ENCODE data around the gene F3. TPM values are rescaled to one million over a fixed set of nuclear protein-coding genes. Genes with fewer than 3 reads are reported as not detected.

F3 gene
- total and polyA plus RNA-seq, 2 of the 13 experiments (the other 11 are each of a cell fraction or from before 2014, with no cell fraction given) = 5.8 to 9.0 TPM

DNA sequence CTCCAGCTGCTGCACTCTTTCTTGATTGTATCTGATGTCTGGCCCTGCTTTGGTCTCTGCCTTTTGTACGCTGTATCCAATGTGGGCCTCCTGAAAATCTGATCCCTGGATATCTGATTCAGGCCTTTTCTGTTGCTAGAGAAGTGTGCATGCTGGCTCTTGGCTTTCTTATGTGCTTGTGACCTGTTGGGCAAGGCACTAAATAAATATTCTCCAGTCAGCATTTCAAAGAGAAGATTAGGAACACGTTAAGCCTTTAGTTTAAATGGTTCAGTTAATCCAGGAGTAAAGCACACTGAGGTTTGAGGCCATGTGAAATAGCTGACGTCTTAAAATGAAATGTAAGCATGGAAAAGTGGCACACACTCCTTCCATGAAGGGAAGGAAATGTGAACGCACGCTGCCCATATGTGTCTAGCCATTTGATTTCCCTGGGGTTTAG, 9.3 kb upstream of the F3 start:
- ChIA-PET CTCF (ENCODE audit: low intra/inter-chr PET ratio, low total read pairs) (no interaction called here), POLR2A (no interaction called here)
- Histone ChIP-seq H3K79me2 (ENCODE audit: insufficient read depth, low read length) (no peaks in the 10 kb centered on the region), H2AFZ (ENCODE audit: low read length) (peak overlapping the region; percentile 28), H3K4me1 (ENCODE audit: insufficient read depth, low read length) (peaks cover 69% of the 10 kb centered on the region), H3K4me2 (ENCODE audit: low read depth, low read length) (peak overlapping the region; percentile 87), H3K4me3 (replicated peaks in 1 of 3; ENCODE audit: insufficient read depth in 1 of 3, low read depth in 2 of 3, low read length in 3 of 3) (peak overlapping the region; percentile 6 to 42 (median 33)), H3K9me3 (ENCODE audit: low read length) (no peaks in the 10 kb centered on the region), H4K20me1 (ENCODE audit: insufficient read depth, low read length) (no peaks in the 10 kb centered on the region), H3K27me3 (ENCODE audit: control insufficient read depth in 1 of 2, insufficient read depth in 2 of 2, low read length in 2 of 2) (peaks cover 0 to 6% of the 10 kb centered on the region in 2 experiments; a peak in 1 of 5 replicates), H3K27ac (ENCODE audit: extremely low read length, insufficient read depth, low read length) (no peak overlapping the region), H3K9ac (ENCODE audit: insufficient read depth, low read depth, low read length) (no peak overlapping the region; the same call in 1 of the 2 replicates), H3K36me3 (replicated peaks in 1 of 2; ENCODE audit: control insufficient read depth in 1 of 2, insufficient read depth in 2 of 2, low read length in 2 of 2) (no peaks in the 10 kb centered on the region)
- ATAC-seq (peak; percentile 36), DNase-seq (ENCODE audit: low spot score) (no peak), FAIRE-seq (peak; percentile 60)
- intact Hi-C loops (cut with micrococcal nuclease; ENCODE audit: unreplicated experiment) (loop anchor here (10.0 kb wide), 1 partner anchor 144 kb away; no protein-coding TSS in a partner anchor), in situ Hi-C loops (cut with HindIII; ENCODE audit: extremely low pct_ligation_motif_present, low pct_unique_long_range_greater_than_20kb) (no loop called here)
- WGBS (ENCODE audit: low lambda C conversion rate) = 0% methylated on average over 5 of the region's 5 CpGs
- BruUV-seq (replicated peaks) = no TSS peak
- peak; percentile 68 to 69 for TF ChIP-seq MAFK (conservative IDR thresholded peaks at IDR 0.05 in 1 of 2, IDR thresholded peaks at IDR 0.05 in 1 of 2; ENCODE audit: low read length in 2 of 2)
- no peak for TF ChIP-seq PPARG (CRISPR knock-in tag; conservative IDR thresholded peaks at IDR 0.05)
- TF ChIP-seq, protein P1, sequence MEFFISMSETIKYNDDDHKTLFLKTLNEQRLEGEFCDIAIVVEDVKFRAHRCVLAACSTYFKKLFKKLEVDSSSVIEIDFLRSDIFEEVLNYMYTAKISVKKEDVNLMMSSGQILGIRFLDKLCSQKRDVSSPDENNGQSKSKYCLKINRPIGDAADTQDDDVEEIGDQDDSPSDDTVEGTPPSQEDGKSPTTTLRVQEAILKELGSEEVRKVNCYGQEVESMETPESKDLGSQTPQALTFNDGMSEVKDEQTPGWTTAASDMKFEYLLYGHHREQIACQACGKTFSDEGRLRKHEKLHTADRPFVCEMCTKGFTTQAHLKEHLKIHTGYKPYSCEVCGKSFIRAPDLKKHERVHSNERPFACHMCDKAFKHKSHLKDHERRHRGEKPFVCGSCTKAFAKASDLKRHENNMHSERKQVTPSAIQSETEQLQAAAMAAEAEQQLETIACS (CRISPR knock-in tag; IDR thresholded peaks at IDR 0.05) = no peak
- TF ChIP-seq, protein P2, sequence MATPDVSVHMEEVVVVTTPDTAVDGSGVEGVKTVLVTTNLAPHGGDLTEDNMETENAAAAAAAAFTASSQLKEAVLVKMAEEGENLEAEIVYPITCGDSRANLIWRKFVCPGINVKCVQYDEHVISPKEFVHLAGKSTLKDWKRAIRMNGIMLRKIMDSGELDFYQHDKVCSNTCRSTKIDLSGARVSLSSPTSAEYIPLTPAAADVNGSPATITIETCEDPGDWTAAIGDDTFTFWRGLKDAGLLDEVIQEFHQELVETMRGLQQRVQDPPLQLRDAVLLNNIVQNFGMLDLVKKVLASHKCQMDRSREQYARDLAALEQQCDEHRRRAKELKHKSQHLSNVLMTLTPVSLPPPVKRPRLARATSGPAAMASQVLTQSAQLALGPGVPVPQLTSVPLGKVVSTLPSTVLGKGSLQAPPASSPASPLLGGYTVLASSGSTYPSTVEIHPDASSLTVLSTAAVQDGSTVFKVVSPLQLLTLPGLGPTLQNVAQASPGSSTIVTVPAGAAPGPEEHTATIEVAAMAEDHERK (CRISPR knock-in tag; IDR thresholded peaks at IDR 0.05; ENCODE audit: low read depth) = no peak
- no peak for TF ChIP-seq HOXA9 (CRISPR knock-in tag; IDR thresholded peaks at IDR 0.05; ENCODE audit: borderline replicate concordance)
- no peak for TF ChIP-seq RFX5 (IDR thresholded peaks at IDR 0.05; ENCODE audit: low read depth, low read length)
- no peak for TF ChIP-seq CBFB (CRISPR knock-in tag; IDR thresholded peaks at IDR 0.05)
- TF ChIP-seq ZBTB8A (CRISPR knock-in tag; IDR thresholded peaks at IDR 0.05; ENCODE audit: borderline replicate concordance, low read depth) = no peak
- TF ChIP-seq, protein P3, sequence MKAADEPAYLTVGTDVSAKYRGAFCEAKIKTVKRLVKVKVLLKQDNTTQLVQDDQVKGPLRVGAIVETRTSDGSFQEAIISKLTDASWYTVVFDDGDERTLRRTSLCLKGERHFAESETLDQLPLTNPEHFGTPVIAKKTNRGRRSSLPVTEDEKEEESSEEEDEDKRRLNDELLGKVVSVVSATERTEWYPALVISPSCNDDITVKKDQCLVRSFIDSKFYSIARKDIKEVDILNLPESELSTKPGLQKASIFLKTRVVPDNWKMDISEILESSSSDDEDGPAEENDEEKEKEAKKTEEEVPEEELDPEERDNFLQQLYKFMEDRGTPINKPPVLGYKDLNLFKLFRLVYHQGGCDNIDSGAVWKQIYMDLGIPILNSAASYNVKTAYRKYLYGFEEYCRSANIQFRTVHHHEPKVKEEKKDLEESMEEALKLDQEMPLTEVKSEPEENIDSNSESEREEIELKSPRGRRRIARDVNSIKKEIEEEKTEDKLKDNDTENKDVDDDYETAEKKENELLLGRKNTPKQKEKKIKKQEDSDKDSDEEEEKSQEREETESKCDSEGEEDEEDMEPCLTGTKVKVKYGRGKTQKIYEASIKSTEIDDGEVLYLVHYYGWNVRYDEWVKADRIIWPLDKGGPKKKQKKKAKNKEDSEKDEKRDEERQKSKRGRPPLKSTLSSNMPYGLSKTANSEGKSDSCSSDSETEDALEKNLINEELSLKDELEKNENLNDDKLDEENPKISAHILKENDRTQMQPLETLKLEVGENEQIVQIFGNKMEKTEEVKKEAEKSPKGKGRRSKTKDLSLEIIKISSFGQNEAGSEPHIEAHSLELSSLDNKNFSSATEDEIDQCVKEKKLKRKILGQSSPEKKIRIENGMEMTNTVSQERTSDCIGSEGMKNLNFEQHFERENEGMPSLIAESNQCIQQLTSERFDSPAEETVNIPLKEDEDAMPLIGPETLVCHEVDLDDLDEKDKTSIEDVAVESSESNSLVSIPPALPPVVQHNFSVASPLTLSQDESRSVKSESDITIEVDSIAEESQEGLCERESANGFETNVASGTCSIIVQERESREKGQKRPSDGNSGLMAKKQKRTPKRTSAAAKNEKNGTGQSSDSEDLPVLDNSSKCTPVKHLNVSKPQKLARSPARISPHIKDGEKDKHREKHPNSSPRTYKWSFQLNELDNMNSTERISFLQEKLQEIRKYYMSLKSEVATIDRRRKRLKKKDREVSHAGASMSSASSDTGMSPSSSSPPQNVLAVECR (CRISPR knock-in tag; IDR thresholded peaks at IDR 0.05; ENCODE audit: borderline replicate concordance) = no peak
- TF ChIP-seq, protein P4, sequence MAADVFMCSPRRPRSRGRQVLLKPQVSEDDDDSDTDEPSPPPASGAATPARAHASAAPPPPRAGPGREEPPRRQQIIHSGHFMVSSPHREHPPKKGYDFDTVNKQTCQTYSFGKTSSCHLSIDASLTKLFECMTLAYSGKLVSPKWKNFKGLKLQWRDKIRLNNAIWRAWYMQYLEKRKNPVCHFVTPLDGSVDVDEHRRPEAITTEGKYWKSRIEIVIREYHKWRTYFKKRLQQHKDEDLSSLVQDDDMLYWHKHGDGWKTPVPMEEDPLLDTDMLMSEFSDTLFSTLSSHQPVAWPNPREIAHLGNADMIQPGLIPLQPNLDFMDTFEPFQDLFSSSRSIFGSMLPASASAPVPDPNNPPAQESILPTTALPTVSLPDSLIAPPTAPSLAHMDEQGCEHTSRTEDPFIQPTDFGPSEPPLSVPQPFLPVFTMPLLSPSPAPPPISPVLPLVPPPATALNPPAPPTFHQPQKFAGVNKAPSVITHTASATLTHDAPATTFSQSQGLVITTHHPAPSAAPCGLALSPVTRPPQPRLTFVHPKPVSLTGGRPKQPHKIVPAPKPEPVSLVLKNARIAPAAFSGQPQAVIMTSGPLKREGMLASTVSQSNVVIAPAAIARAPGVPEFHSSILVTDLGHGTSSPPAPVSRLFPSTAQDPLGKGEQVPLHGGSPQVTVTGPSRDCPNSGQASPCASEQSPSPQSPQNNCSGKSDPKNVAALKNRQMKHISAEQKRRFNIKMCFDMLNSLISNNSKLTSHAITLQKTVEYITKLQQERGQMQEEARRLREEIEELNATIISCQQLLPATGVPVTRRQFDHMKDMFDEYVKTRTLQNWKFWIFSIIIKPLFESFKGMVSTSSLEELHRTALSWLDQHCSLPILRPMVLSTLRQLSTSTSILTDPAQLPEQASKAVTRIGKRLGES (CRISPR knock-in tag; IDR thresholded peaks at IDR 0.05; ENCODE audit: borderline replicate concordance) = no peak
- TF ChIP-seq ZNF589 (CRISPR knock-in tag; conservative IDR thresholded peaks at IDR 0.05) = no peak
- no peak for TF ChIP-seq ZNF180 (CRISPR knock-in tag; IDR thresholded peaks at IDR 0.05; ENCODE audit: borderline replicate concordance, low read depth)
- TF ChIP-seq ZNF335 (CRISPR knock-in tag; IDR thresholded peaks at IDR 0.05) = no peak
